GM19395 (cell line): ENCODE measurements around the gene C21orf58.
"Not testable (repeated sequence)": the region's sequence is repeated elsewhere in the genome, so short reads cannot be mapped to it uniquely, and the experiment has no call there.

Experiments
- ATAC-seq: cut with Tn5 transposase; IDR thresholded peaks from one replicate; pipeline ENCODE4 v1.9.1; 2021; ENCODE audit warnings: mild to moderate bottlenecking, moderate library complexity; ENCODE audit not compliant: unreplicated experiment

The C21orf58 gene

GRCh38 chr21:46323710-46324389 is at the start of gene C21orf58, which contains the start of gene PCNT:
Gene C21orf58, minus strand, starts transcription at chr21:46323870. Its CDS starts 1,132 bp downstream, at chr21:46322738.
Gene PCNT, plus strand, starts transcription at chr21:46324156. Its CDS starts 73 bp downstream, at chr21:46324229.
- ATAC-seq, result peak; percentile 76

- not testable (repeated sequence) for ATAC-seq
Measured at GRCh38 chr21:46372947-46373346, 49.3 kb upstream of the C21orf58 start.

- ATAC-seq, result no peak
Measured at GRCh38 chr21:46372014-46372485, 48.4 kb upstream of the C21orf58 start.

- ATAC-seq, result no peak
Measured at GRCh38 chr21:46371204-46372013, 47.7 kb upstream of the C21orf58 start.

GRCh38 chr21:46369520-46370235 is 46.0 kb upstream of the C21orf58 start:
- no peak for ATAC-seq

GRCh38 chr21:46368533-46369285 is 45.0 kb upstream of the C21orf58 start:
- ATAC-seq, result peak; percentile 67

- ATAC-seq, result no peak
Measured at GRCh38 chr21:46366966-46367365, 43.3 kb upstream of the C21orf58 start.

GRCh38 chr21:46366561-46366960 is 42.9 kb upstream of the C21orf58 start:
- ATAC-seq, result no peak

GRCh38 chr21:46366091-46366490 is 42.4 kb upstream of the C21orf58 start:
- ATAC-seq, result no peak

- no peak for ATAC-seq
Measured at GRCh38 chr21:46363698-46364097, 40.0 kb upstream of the C21orf58 start.

GRCh38 chr21:46362946-46363345 is 39.3 kb upstream of the C21orf58 start:
- ATAC-seq, result no peak

- ATAC-seq, result no peak
Measured at GRCh38 chr21:46361935-46362334, 38.3 kb upstream of the C21orf58 start.

GRCh38 chr21:46361176-46361575 is 37.5 kb upstream of the C21orf58 start:
- ATAC-seq, result no peak

GRCh38 chr21:46357684-46358425 is 34.2 kb upstream of the C21orf58 start:
- no peak for ATAC-seq

GRCh38 chr21:46357335-46357604 is 33.6 kb upstream of the C21orf58 start:
- ATAC-seq, result peak; percentile 33

GRCh38 chr21:46356494-46357334 is 33.0 kb upstream of the C21orf58 start:
- ATAC-seq, result peak; percentile 56

- no peak for ATAC-seq
Measured at GRCh38 chr21:46356005-46356338, 32.3 kb upstream of the C21orf58 start.

GRCh38 chr21:46355161-46356004 is 31.7 kb upstream of the C21orf58 start:
- no peak for ATAC-seq
